ENCODE results near the gene RGSL1.

RGSL1 gene

DNA sequence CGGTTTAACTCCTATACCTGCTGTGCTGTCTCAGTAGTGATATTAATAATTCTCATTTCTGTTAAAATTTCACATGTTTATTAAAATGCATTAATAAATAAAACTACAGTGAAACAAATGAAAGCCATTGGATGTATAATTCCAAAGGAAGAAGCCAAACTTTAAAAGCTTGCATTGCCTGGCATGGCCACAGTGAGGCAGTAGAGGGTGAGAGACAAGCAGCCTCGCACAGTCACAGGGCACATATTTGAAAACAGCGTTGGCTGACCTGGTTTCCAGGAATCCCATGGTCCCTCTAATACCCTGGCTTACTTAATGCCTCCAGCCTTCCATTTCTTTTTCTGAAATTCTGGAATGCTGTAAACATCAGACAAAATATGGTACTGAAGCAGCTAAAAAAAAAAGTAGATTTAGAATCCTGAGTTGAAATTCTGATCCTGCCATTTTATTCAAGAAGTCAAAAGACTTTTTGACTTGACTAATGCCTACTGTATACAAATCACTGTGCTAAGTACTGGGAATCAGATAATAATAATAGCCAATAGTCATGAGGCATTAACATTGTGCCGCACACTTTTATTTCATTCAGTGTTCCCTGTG lies 145.8 kb downstream of the RGSL1 start:
- peak; percentile 21 for DNase-seq

DNA sequence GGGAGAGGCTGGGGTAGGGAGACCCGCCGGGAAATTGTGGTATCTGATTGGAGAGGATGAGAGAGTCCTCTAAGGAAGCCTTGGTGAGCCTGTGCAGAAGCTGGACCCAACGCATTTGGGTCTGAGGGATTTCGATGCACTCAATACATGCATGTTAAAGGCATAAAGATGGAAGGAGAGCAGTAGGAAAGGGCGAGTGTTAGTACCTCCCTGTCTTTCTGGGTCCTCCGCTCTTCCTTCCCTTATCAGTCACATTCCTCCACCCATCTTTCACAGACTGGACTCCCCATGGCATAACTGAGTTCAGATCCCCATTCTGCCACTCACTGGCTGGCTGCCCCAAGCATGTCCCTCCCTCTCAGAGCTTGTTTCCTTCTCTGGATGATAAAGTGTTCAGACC lies 147.0 kb downstream of the RGSL1 start:
- DNase-seq = no peak

DNA sequence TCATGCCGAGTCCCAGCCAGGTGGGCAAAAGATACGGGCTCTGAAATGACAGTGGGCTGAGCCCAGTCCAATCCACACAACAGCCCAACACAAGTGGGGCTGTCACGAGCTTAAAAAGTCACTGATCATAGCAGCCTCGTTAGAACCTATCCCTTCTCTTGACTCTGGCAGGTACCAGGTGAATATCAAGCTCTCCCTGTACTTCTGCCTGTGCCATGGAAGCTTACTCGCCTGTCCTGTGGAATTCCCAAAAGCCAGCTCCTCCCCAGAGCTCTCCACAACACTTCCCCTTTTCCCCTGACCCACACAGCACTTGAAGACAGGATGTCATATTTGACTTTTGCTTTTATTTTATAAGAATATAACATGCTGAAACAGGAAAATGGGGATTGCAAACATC lies 148.3 kb downstream of the RGSL1 start:
- no peak for DNase-seq

DNA sequence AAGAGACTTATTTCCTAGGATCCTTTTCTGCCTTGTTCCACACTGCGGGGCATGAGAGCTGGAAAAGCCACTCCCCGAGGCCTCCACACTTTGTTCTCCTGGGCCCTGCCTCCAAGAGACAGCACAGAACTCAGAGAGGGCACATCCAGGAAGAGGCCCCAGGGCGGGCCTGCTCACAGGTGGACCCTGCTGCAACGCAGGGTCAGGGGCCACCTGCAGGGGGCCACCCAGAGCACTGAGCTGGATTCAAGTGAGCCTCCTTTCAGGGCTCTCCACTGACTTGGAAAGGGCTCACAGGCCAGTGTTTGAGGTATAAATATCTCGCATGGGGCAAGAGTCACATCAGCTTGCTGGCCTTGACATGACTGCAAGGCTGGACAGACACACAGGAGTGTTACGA lies 149.4 kb downstream of the RGSL1 start:
- no peak for DNase-seq

- DNase-seq = no peak
Observed at GRCh38 chr1:182600036-182600713, 150.2 kb downstream of the RGSL1 start.

GRCh38 chr1:182600745-182601415 lies 150.9 kb downstream of the RGSL1 start:
- DNase-seq = no peak

DNA sequence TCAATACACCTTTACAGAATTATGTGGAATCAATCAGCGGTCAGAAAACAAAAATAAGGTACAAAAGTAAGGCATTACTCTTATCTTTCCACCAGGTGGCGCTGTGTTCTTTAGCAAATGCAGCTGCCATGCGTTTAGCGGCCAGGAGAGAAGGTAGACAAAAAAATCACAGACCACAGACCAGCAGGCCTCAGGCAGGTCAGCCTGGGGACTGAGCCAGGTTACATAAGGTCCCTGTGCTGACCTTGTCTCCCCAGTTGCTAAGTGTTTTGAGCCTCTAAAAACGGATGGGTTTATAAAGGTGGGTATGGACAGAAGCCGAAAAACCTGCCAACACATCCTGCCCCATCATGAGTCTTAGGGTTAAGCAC lies 151.5 kb downstream of the RGSL1 start:
- peak; percentile 49 for DNase-seq

GRCh38 chr1:182601913-182602312 lies 152.0 kb downstream of the RGSL1 start:
- DNase-seq = no peak

DNA sequence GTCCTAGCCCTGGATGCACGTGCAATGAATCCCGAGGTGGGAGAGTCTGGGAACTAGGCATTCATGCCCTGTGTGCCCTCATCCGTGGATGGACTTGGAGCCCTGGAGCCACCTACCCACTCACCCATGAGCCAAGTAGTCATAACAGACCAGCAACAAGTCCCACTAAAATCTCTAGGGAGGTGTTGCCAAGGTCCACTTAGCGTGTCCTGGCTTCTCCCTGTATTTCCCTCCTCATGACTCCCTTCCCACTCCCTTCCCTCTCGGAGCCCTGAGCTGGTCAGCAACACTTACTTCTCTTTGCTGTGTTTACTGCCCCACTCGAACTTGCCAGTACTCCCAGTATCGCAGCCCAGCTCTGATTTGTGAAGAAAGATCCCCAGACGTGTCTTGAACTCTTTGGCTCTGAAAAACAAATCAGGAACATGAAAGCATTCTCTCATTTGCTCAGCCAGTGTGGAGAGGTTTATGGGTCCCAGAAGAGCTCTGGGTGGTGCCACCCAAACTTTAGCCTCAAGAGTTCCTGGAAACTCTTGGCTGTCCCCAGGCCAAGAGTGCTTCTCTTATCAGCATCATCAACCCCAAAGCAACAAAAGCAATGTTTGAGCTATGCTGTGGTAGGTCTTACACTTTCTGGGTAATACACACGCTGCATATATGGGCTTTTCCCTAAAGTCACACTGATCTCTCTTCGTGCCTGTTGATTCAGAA lies 153.1 kb downstream of the RGSL1 start:
- no peak for DNase-seq

DNA sequence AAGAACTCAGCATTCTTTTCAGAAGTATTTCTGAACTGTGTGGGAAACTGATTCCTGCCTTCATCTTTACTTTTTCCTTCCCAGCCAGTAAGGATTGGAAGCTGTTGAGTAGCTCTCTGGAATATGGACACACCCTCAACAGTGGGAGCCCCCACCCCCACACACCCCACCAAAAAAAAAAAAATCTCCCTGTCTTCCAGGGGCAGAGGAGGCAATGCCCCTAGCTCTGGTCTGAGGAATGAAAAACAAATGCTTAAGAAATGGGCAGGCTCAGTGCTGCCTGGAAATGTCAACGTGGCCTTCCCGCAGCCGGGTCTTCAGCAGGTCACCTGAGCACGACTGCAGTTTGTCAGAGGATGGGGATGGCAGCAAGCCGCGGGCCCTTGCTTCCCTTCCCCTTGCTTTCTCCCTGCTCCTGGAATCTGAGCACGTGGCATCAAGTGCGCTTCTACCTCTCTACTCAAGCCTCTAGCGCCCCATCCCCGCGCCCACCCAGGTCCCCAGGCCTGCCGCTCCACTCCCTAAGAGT lies 153.8 kb downstream of the RGSL1 start:
- no peak for DNase-seq

GRCh38 chr1:182604175-182605164 lies 154.5 kb downstream of the RGSL1 start, which contains the start of gene RGS16:
TSS of gene RGS16 (minus strand) at chr1:182604389. CDS start at chr1:182604259, 130 bp downstream.
- peak; percentile 77 for DNase-seq

DNA sequence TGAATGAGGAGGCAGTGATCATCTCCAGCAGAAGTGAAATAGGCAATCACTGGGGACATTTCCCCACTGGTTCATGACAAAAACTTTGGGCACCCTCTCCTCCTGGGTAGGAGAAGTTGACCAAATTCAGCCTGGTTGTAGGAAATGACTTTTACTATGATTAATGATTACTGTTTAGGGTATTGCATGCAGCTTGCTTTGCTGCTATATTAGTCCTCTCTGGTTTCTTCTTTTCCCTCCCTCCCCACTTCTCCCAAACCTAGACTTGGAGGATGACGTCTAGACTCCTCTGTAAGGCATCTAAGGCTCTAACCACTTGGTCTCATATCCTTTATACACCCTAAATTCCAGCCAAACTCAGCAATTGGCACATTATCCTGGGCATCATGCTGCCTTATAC lies 157.6 kb downstream of the RGSL1 start:
- no peak for DNase-seq

- DNase-seq = no peak
Observed at GRCh38 chr1:182608236-182608635, 158.3 kb downstream of the RGSL1 start.

GRCh38 chr1:182608845-182609610 lies 159.1 kb downstream of the RGSL1 start:
- no peak for DNase-seq

All from NCI-H524 treated with DMSO at 0.1 percent for 48 hours (cell line).